SU-DHL-6 (cell line): ENCODE data around the gene GCNT4.

Experiments used
- H2AFZ ChIP-seq: fragments of 200-600 bp; sonication (generic); 2 replicates; pipeline ENCODE4 v1.6.1; 2014; ENCODE audit warnings: low read depth, mild to moderate bottlenecking, moderate library complexity, mixed read lengths, antibody characterized with exemption, low read length; ENCODE audit not compliant: severe bottlenecking
- H3F3A ChIP-seq: fragments of 200-600 bp; shearing (Covaris generic); 2 replicates; pipeline ENCODE4 v1.6.0; 2016; ENCODE audit warnings: antibody characterized with exemption, mild to moderate bottlenecking; ENCODE audit not compliant: insufficient read depth
- H3K27ac ChIP-seq: fragments of 200-600 bp; sonication (generic); 2 replicates; pipeline ENCODE4 v1.5.1; 2016; ENCODE audit warnings: low read depth, mild to moderate bottlenecking, low read length, moderate library complexity, mixed read lengths
- H3K27me3 ChIP-seq: fragments of 200-600 bp; sonication (generic), shearing (Covaris generic); 2 replicates; pipeline ENCODE4 v1.6.0; 2014; ENCODE audit warnings: mild to moderate bottlenecking, low read length
- H3K36me3 ChIP-seq: fragments of 200-600 bp; sonication (generic); 2 replicates; pipeline ENCODE4 v1.6.1; 2014; ENCODE audit warnings: mild to moderate bottlenecking, low read length, mixed read lengths
- H3K4me2 ChIP-seq: fragments of 300-600, 200-600 bp; shearing (Covaris generic), sonication (generic); 2 replicates; pipeline ENCODE4 v1.6.0; 2014; ENCODE audit warnings: low read length, low read depth, mild to moderate bottlenecking; ENCODE audit not compliant: poor library complexity, severe bottlenecking
- H3K4me3 ChIP-seq: fragments of 200-600 bp; sonication (generic); 2 replicates; pipeline ENCODE4 v1.5.1; 2014; ENCODE audit warnings: antibody characterized with exemption, low read length, mild to moderate bottlenecking, mixed read lengths; ENCODE audit not compliant: insufficient read depth, poor library complexity, severe bottlenecking
- H3K79me2 ChIP-seq: fragments of 200-600 bp; sonication (generic); 2 replicates; pipeline ENCODE4 v1.6.1; 2014; ENCODE audit warnings: mild to moderate bottlenecking, low read length, moderate library complexity; ENCODE audit not compliant: insufficient read depth
- H3K9ac ChIP-seq: fragments of 200-600 bp; sonication (generic); 2 replicates; pipeline ENCODE4 v1.7.0; 2014; ENCODE audit warnings: mild to moderate bottlenecking, low read length
- H3K9me2 ChIP-seq: fragments of 200-600 bp; sonication (generic); replicated peaks from 2 replicates; pipeline ENCODE4 v1.6.1; 2014; ENCODE audit warnings: low read length; ENCODE audit not compliant: insufficient read depth
- H3K9me3 ChIP-seq: fragments of 200-600 bp; sonication (generic); 2 replicates; pipeline ENCODE4 v1.6.1; 2014; ENCODE audit warnings: low read length, mixed read lengths; ENCODE audit not compliant: insufficient read depth
- H4K20me1 ChIP-seq: fragments of 200-600 bp; sonication (generic); 2 replicates; pipeline ENCODE4 v1.6.1; 2014; ENCODE audit warnings: low read depth, mild to moderate bottlenecking, antibody characterized with exemption, low read length, moderate library complexity, mixed read lengths
- EZH2phosphoT487 ChIP-seq: fragments of 200-600 bp; sonication (generic), shearing (Covaris generic); conservative IDR thresholded peaks from 2 replicates; pipeline ENCODE4 v1.6.1; 2018; ENCODE audit warnings: mild to moderate bottlenecking, antibody characterized with exemption, low read length, moderate library complexity, mixed read lengths
- TF ChIP-seq, protein P1 (sequence below): fragments of 200-600 bp; sonication (generic); IDR thresholded peaks from one replicate; pipeline ENCODE4 v1.5.1; 2017; ENCODE audit warnings: antibody characterized with exemption, mild to moderate bottlenecking, low read length, moderate library complexity; ENCODE audit not compliant: insufficient read depth, poor library complexity, severe bottlenecking

GCNT4 gene

GRCh38 chr5:75071100-75071499 lies 18.7 kb upstream of the GCNT4 start:
- no peak overlapping the region for H3K4me3 ChIP-seq
- no peak overlapping the region for H3K4me2 ChIP-seq
- H2AFZ ChIP-seq: no peak overlapping the region
- H3K79me2 ChIP-seq: no peaks in the 10 kb centered on the region
- no peak overlapping the region for H3K9ac ChIP-seq
- no peaks in the 10 kb centered on the region for H3K9me3 ChIP-seq
- no peaks in the 10 kb centered on the region for H3K9me2 ChIP-seq
- no peaks in the 10 kb centered on the region for H3K36me3 ChIP-seq
- no peak overlapping the region for H3K27ac ChIP-seq
- H3K27me3 ChIP-seq: no peaks in the 10 kb centered on the region
- TF ChIP-seq, protein P1, sequence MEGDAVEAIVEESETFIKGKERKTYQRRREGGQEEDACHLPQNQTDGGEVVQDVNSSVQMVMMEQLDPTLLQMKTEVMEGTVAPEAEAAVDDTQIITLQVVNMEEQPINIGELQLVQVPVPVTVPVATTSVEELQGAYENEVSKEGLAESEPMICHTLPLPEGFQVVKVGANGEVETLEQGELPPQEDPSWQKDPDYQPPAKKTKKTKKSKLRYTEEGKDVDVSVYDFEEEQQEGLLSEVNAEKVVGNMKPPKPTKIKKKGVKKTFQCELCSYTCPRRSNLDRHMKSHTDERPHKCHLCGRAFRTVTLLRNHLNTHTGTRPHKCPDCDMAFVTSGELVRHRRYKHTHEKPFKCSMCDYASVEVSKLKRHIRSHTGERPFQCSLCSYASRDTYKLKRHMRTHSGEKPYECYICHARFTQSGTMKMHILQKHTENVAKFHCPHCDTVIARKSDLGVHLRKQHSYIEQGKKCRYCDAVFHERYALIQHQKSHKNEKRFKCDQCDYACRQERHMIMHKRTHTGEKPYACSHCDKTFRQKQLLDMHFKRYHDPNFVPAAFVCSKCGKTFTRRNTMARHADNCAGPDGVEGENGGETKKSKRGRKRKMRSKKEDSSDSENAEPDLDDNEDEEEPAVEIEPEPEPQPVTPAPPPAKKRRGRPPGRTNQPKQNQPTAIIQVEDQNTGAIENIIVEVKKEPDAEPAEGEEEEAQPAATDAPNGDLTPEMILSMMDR: no peak
- no peak for TF ChIP-seq EZH2phosphoT487
- H4K20me1 ChIP-seq: no peaks in the 10 kb centered on the region
- H3F3A ChIP-seq: no peaks in the 10 kb centered on the region

DNA sequence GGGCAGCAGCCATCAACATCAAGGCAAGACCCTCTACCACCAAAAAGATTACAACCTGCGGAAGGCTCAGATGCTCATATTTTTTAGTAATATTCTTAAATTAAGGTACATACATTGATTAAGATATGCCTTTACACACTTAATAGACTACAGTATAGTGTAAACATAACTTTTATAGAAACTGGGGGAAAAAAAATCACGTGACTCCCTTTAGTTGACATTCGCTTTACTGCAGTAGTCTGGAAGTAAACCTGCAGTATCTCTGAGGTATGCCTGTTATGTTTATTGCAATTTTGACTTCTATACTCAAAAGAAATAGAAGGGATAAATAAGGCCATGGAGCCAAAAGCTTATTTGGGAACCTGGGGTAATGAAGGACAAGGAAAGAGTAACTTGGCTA lies 15.1 kb upstream of the GCNT4 start:
- H3K4me3 ChIP-seq: no peak overlapping the region
- no peak overlapping the region for H3K4me2 ChIP-seq
- no peaks in the 10 kb centered on the region for H4K20me1 ChIP-seq
- no peaks in the 10 kb centered on the region for H3K9me3 ChIP-seq
- no peaks in the 10 kb centered on the region for H3K36me3 ChIP-seq
- H3K79me2 ChIP-seq: no peaks in the 10 kb centered on the region
- H3K27me3 ChIP-seq: no peaks in the 10 kb centered on the region
- no peaks in the 10 kb centered on the region for H3K9me2 ChIP-seq
- H3K9ac ChIP-seq: no peak overlapping the region
- H3F3A ChIP-seq: no peaks in the 10 kb centered on the region
- no peak overlapping the region for H3K27ac ChIP-seq
- no peak overlapping the region for H2AFZ ChIP-seq
- TF ChIP-seq, protein P1: no peak
- no peak for TF ChIP-seq EZH2phosphoT487

DNA sequence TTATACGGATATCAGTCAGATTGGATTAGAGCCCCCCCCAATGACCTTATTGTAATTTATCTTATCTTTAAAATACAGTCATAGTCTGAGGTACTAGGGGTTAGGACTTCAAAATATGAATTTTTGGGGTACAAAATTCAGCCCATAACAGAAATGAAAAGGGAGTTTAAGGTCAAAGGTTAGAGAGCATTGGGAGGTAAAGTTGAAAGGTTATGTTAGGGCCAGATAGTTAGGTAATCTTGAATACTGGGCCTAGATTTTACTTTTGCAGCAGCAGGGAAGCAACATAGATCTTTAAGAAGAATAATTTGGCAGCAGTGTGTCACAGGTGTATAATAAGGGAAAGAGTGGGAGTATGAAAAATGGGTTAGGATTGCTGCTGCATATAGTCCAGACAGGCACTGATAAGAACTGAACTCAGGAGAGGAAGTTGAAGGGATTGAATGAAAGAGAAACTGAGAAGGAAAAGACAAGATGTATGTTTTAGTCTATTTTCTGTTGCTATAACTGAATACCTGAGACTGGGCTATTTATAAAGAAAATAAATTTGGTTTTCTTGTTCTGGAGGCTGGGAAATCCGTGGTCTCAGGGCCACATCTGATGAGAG lies 10.7 kb upstream of the GCNT4 start:
- Histone ChIP-seq H3K9me3 (no peaks in the 10 kb centered on the region), H3F3A (no peaks in the 10 kb centered on the region), H2AFZ (no peak overlapping the region), H3K9me2 (no peaks in the 10 kb centered on the region), H3K4me3 (no peak overlapping the region), H3K79me2 (no peaks in the 10 kb centered on the region), H3K9ac (no peak overlapping the region), H3K36me3 (no peaks in the 10 kb centered on the region), H4K20me1 (no peaks in the 10 kb centered on the region), H3K4me2 (no peak overlapping the region), H3K27ac (no peak overlapping the region), H3K27me3 (no peaks in the 10 kb centered on the region)
- TF ChIP-seq EZH2phosphoT487: no peak
- TF ChIP-seq, protein P1: no peak
